HG02885 (cell line): ENCODE data around the gene CHRD.
A peak's percentile ranks its signal among the peaks of the same experiment; 100 is the strongest.
"Not testable (repeated sequence)": the region's sequence is repeated elsewhere in the genome, so short reads cannot be mapped to it uniquely, and the experiment has no call there.

Source experiments
- ATAC-seq: cut with Tn5 transposase; IDR thresholded peaks from one replicate; pipeline ENCODE4 v1.9.1; 2021; ENCODE audit warnings: mild to moderate bottlenecking; ENCODE audit not compliant: unreplicated experiment, poor library complexity

CHRD gene

DNA sequence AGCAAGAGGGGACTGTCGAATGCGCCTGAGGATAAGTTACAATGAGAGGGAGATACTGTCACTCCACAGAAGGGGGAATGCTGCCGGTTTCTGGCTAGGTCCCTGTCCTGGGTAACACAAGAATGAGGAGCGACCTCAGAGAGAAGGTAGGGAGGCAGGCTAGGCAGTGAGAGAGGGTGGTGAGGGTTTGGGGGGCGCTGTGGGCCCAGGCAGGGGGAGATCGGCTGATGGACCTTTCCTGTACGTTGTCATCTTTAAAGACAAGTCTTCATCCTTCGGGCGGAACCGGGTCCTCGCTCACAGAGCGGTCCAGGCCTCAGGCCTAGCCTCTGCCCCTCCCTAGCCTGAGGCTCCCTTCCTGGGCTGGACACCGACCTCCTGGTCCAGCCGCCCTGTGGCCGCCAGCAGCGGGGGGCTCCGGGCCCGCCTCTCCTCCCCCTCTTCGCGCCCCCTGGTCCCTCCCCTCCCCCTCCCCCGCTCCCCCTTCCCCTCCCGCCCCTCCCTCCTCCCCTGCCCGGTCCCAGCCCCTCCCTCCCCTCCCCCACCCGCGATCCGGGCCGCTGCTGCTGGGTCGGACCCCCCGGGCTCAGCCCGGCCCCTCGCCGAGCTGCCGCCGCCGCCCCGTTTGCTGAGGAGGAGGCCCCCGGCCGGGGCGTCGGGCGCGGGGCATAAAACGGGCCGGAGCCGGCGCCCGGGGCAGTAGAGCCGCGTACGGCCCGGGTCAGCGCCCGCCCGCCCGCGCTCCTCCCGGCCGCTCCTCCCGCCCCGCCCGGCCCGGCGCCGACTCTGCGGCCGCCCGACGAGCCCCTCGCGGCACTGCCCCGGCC lies at the start of gene CHRD:
Gene CHRD, plus strand, starts transcription at position 697 of the 827 bp plus-strand sequence. CDS start 265 bp downstream, outside the sequence.
- no peak for ATAC-seq

DNA sequence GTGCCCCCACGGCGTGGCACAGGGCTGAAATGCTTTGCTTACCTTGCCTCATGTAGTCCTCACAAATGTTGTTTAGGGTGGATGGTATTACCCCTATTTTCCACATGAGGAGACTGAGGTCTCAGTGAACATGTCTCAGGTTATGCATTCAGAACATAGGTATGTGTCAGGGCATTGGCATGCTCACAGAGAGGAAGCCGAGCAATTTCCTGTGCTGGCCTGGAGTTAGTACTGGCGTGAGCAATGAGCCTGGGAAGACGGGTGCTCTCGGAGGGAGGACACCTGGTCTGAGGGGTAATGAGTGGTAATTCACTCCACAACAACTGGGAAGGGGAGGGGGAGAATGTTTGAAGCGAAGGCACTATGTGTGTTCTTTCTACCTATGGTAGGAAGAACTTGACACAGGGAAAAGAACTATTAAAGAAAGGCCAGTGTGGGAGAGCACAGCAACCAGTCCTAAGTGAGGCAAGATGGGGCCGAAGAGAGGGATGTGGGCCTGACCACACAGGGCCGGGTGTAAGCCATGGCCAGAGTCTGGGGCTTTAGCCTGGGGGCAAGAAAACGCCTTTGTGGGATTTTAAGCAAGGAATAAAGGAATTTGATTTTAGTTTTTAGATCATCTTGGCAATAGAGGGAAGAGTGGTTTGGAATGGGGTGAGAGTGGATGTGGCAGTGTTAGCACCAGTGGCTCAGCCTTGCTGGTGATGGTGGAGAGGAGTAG lies 47.3 kb upstream of the CHRD start:
- ATAC-seq, result no peak

DNA sequence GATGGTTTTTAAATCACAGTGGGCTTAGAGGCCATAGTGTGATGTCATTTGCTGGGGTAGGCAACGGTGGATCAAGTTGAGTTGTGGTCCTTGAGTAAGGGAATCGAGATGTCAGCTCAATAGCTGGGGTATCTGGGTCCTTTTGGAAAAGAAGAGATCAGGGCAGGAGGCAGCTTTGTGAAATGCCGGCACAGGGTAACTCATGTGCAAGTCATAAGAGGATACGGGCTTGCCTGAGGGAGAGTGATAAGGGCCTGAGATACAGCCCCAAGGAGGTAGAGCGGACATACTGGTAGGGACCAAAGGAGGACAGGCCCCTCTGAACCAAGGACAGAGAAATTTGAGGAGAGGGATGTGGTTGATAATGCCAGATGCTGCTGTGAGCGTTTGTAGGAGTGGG lies 46.7 kb upstream of the CHRD start:
- ATAC-seq, result no peak

DNA sequence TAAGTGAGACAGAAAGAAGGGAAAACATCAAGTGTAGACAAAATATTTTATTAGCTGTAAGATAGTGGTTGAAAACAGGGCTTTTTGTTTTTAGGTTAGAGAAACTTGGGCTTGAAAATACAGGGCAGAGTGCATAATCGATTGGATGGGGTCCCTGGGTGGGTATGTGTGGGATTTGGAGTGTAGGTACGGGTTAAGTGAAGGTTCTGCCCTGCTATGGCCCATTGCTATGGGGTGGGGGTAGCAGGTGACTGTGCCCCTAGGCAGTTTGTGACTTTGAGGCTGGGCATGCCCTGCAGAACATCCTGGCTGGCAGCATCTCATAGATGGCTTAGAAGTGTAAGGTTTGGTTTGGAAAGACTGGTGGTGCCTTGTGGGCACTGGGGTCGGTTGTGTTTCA lies 46.2 kb upstream of the CHRD start:
- ATAC-seq, result no peak

DNA sequence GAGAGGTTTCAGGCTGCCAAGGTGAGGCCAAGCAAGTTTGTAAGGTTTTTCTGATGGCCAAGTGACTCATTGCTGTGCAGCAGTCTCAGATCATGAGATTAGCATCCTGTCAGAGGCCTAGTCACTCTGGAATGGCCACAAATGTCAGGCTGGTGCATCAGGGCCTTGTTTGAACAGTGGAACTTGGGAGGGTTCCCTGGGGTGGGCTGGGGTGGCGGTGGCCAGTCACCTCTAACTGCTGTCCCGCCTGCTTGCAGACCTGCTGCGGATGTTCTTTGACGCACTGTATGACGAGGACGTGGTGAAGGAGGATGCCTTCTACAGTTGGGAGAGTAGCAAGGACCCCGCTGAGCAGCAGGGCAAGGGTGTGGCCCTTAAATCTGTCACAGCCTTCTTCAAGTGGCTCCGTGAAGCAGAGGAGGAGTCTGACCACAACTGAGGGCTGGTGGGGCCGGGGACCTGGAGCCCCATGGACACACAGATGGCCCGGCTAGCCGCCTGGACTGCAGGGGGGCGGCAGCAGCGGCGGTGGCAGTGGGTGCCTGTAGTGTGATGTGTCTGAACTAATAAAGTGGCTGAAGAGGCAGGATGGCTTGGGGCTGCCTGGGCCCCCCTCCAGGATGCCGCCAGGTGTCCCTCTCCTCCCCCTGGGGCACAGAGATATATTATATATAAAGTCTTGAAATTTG lies 45.2 kb upstream of the CHRD start:
- ATAC-seq, result no peak

DNA sequence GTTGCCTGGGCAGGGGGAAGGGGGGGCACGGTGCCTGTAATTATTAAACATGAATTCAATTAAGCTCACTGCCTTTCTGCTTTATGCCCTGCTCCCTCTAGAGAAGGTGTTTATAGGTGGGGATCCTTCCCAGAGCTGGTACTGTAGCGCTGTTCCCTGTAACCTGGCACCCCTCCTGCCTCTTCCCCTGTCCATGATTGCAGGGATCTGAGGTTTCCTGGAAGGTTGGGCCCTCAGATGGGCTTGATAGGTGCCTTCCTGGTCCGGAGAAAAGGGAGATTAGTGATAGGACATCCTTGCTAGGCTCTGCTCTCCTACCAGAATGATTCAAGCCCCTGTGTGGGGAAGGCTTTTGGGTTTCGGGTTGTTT lies 44.6 kb upstream of the CHRD start:
- no peak for ATAC-seq

DNA sequence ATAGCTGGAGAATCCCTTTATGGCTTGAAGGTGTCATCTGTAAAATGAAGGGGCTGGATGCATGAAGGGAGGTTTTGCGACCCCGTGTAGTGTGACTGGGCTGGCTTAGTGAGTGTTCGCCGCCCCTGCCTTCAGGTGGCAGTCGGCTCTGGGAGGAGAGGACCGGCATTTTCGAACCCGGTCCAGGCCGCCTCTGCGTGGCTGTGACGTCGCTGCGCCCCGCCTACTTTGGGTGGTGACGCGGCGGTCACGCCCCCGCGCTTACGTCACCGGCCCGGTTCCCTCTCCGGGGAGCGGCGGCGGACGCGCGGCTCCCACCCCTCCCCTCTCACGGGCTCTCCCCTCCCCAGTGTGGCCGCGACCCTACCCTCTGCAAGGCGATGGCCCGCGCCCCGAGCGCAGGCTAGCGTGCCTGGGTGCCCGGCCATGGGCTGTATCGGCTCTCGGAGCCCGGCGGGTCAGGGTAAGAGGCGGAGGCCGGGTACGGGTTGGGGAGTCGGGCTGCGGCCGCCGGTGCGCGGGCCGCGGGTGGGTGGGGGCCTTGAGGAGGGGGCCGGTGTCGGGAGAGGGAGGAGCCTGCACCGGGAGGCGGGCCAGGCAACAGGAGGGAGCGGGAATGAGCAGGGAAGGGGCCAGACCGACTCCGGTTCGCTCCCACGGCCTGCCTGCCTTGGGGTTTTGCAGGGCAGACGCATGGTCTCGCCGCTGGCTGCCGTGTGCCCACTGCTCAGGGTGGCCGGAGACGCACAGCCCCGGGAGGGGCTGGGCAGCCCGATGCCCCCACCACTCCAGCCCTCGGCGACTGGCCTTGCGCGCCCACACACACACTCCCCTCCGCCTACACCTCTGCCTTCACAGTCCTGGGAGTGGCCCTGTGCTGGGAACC lies 44.0 kb upstream of the CHRD start:
- ATAC-seq, result peak; percentile 80

DNA sequence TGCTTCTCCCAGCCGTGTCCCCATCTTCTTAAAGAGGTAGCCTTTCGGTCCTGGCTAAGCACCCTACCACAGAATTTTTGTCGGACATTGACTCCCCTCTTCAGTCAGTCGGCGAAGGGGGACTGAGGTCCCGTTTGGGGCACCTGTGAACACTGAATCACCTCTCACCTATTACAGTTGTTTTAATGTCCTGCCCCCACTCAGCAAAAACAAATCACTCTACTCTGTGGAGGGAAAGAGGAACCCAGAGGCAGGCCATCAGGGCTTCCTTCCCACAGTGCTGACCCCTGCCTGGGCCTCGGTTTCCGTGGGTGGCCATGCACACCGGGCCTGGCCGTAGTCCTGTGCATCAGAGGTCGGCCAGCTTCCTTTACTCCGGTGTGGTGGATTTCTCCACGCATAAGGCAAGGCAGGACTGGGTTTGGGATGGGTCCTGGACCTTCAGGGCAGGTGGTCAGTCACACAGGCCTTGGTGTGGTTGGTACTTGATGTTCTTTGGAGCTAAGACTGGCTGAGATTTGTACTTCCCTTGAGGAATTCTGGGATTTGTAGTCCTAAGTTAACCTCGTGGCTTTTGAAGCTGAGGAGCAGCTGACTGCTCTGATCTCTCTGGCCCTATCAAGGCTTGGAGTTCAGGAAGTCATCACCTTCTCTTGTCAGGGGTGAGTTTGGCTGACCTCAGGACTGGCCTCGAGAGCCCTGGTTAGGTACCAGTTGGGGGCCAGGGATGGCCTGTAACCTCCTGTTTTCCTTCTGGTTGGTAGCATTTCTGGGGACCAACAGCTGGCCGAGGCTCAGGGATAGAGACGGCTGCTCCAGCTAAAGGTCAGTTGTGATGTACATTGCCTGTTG lies 43.1 kb upstream of the CHRD start:
- ATAC-seq, result no peak

DNA sequence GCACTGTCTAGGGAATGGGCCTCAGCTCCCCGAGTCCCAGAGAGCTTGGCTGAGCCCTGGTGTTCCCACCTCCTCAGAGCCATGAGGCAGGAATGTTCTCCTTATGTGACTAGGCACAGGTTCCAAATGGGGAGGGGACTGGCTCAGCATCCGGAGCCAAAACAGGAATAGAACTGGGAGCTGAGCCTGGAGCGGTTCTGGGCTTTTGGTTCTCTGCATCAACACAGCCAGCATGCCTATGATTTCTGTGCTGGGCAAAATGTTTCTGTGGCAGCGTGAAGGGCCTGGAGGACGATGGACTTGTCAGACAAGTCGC lies 42.5 kb upstream of the CHRD start, which contains the start of gene FAM131A:
Gene FAM131A, plus strand, starts transcription at position 202 of the 316 bp plus-strand sequence. Its CDS starts 31 bp downstream, at position 233.
- no peak for ATAC-seq

DNA sequence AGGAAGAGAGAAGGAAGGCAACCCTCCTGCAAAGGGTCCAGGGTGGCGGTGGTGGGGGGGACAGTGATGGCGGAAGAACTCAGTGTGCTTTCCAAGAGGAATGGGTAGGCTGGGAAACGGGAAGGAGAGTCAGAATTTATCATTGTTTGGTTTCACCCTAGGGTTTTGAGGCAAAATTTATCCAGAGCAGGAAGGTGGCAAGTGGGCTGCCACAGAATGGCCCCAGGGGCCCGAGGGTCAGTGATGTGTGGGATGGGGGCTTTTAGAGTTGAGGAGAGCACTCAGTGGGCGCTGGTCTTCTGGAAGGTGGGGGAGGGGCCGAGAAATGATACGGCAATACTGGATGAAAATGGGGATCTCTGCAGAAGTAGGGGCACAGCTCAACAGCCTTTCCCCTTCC lies 41.9 kb upstream of the CHRD start:
- ATAC-seq, result no peak

DNA sequence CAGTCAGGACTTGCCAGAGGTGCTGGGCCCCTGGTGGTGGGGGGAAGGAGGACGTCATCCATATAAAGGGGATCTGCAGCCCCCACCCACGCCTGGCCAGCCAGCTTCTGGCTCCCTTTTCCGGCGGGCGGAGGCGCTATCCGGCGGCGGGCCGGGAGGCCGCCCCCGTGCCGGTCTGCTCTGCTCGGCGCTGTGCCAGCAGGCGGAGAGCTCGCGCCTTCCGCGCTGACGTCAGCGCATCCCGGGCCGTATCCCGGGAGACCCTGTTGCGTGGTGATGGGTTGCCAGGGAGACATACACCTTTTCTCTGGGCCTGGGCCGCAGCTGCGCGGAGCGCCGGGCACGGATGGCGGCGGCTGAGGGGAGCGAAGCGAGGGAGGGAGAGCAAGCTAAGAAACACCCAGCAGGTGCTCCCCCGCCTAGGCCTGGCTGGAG lies 41.3 kb upstream of the CHRD start:
- ATAC-seq, result no peak

DNA sequence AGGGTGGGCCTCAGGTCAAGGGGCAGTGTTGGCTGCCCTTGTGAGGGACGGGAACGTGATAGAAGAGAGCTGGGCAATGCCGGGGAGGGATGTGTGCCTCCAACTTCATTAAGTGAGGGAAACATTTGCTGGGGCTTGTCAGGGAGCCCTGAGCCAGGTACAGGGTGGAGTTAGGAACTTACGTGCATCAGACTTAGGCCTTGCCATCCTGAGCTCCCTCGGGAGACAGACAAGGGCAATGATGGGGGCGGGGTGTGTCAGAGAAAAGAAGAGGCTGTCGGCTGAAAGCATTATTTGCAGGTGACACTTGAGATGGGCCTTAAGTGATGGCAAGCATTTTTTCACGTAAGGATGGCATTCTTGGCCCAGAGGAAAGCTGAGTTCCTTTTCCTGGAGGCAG lies 40.9 kb upstream of the CHRD start:
- no peak for ATAC-seq

DNA sequence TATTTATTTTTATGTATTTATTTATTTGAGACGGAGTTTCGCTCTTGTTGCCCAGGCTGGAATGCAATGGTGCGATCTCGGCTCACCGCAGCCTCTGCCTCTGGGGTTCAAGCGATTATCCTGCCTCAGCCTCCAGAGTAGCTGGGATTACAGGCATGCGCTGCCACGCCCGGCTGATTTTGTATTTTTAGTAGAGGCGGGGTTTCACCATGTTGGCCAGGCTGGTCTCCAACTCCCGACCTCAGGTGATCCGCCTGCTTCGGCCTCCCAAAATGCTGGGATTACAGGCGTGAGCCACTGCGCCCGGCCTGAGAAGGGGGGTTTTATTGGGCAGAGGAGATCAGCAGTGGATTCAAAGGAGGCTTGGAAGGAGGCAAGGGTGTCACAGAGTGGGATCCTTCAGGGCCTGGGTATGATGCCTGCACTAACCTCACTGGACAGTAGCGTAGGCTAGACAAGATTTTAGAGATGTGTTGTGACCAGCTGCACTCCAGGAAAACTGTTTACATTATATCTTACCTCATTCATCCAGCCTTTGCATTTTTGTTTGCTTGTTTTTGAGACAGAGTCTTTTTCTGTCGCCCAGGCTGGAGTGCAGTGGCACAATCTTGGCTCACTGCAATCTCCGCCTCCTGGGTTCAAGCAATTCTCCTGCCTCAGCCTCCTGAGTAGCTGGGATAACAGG lies 40.3 kb upstream of the CHRD start:
- ATAC-seq, result not testable (repeated sequence)

DNA sequence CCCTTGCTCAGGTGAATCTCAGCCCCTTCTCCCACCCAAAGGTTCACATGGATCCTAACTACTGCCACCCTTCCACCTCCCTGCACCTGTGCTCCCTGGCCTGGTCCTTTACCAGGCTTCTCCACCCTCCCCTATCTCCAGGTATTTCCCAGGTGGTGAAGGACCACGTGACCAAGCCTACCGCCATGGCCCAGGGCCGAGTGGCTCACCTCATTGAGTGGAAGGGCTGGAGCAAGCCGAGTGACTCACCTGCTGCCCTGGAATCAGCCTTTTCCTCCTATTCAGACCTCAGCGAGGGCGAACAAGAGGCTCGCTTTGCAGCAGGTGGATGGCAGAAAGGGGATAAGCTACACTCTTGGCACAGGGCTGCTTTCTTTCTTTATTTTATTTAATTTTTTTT lies 37.9 kb upstream of the CHRD start:
- ATAC-seq, result no peak

DNA sequence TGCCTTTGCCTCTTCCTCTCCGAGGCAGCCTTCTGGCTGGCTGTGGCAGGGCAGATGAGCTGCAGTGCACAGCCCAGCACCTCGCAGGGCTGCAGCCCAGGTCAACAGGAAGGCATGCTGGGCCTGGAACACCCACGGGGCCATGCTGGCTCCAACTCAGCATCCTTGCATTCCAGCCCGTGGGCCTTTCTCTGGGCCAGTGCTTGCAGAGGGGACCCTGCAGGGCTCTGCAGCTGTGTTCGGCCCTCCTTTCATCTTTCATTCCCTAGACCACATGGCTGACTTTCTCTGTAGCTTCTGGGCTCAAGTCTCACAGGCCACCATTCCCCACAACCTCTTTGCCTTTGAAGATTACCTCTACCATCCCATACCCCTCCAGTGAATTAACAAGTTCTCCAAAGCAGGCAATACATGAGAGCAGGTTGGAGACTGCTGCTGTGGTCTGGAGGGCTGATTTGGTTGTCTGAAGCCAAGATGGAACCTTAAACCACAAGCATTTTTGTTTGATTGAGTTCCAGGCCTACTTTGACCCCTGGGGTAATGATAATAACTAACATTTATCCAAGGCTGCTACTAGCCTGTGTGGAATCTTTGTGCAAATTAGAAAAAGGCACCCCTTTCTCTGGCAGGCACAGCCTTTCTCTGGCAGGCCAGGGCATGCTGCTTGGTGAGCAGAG lies 36.5 kb upstream of the CHRD start:
- ATAC-seq, result no peak

DNA sequence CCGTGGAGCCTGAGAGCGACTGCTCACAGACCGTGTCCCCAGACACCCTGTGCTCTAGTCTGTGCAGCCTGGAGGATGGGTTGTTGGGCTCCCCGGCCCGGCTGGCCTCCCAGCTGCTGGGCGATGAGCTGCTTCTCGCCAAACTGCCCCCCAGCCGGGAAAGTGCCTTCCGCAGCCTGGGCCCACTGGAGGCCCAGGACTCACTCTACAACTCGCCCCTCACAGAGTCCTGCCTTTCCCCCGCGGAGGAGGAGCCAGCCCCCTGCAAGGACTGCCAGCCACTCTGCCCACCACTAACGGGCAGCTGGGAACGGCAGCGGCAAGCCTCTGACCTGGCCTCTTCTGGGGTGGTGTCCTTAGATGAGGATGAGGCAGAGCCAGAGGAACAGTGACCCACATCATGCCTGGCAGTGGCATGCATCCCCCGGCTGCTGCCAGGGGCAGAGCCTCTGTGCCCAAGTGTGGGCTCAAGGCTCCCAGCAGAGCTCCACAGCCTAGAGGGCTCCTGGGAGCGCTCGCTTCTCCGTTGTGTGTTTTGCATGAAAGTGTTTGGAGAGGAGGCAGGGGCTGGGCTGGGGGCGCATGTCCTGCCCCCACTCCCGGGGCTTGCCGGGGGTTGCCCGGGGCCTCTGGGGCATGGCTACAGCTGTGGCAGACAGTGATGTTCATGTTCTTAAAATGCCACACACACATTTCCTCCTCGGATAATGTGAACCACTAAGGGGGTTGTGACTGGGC lies 35.1 kb upstream of the CHRD start:
- no peak for ATAC-seq

DNA sequence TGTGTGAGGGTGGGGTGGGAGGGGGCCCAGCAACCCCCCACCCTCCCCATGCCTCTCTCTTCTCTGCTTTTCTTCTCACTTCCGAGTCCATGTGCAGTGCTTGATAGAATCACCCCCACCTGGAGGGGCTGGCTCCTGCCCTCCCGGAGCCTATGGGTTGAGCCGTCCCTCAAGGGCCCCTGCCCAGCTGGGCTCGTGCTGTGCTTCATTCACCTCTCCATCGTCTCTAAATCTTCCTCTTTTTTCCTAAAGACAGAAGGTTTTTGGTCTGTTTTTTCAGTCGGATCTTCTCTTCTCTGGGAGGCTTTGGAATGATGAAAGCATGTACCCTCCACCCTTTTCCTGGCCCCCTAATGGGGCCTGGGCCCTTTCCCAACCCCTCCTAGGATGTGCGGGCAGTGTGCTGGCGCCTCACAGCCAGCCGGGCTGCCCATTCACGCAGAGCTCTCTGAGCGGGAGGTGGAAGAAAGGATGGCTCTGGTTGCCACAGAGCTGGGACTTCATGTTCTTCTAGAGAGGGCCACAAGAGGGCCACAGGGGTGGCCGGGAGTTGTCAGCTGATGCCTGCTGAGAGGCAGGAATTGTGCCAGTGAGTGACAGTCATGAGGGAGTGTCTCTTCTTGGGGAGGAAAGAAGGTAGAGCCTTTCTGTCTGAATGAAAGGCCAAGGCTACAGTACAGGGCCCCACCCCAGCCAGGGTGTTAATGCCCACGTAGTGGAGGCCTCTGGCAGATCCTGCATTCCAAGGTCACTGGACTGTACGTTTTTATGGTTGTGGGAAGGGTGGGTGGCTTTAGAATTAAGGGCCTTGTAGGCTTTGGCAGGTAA lies 34.3 kb upstream of the CHRD start:
- ATAC-seq, result no peak
